Mucosa of descending colon (tissue), 3 donors: Measurements from ENCODE around the gene ORAI3. TPM values are rescaled to one million over a fixed set of nuclear protein-coding genes. Genes with fewer than 3 reads are reported as not detected.
A peak's percentile ranks its signal among the peaks of the same experiment; 100 is the strongest.

Experiments used
- ATAC-seq: fragments of 200-7000 bp; cut with Tn5 transposase; one replicate; pipeline ENCODE4 v1.9.1; 2020; ENCODE audit warnings: mild to moderate bottlenecking, moderate library complexity
- DNase-seq, 3 donors: peaks; one replicate each; pipeline ENCODE4 v3.0.0-alpha.2; 2020
- H3K36me3 ChIP-seq: fragments of 200-600 bp; one replicate; pipeline ENCODE4 v1.8.0; 2021; ENCODE audit warnings: low read depth, mild to moderate bottlenecking
- H3K4me1 ChIP-seq: fragments of 200-600 bp; one replicate; pipeline ENCODE4 v1.8.0; 2021; ENCODE audit warnings: low read depth, mild to moderate bottlenecking
- H3K4me3 ChIP-seq: fragments of 200-600 bp; one replicate; pipeline ENCODE4 v1.8.0; 2021; ENCODE audit warnings: mild to moderate bottlenecking
- H3K9me3 ChIP-seq: fragments of 200-600 bp; one replicate; pipeline ENCODE4 v1.8.0; 2021; ENCODE audit warnings: mild to moderate bottlenecking
- intact Hi-C, 2 donors: fragments of 100-400 bp; cut with DNase I in 1 of 2; cut with micrococcal nuclease in 1 of 2; formaldehyde crosslinking; loops; one replicate each; pipeline versions ENCODE4 v1.11.0 to v1.11.1; 2022; cut with DNase I, micrococcal nuclease
- total RNA-seq, 3 donors: library from RNA; stranded (reverse); fragmentation: NEBNext Ultra II Directional in 2 of 3; extraction: Animal tissue kit (Norgen Biotek cat#: 25700) in 2 of 3; gene quantifications; one replicate each; pipeline versions ENCODE4 v1.2.1 to v1.2.4, GENCODE V29; 2021 to 2023
- TF ChIP-seq, protein P1 (sequence below): fragments of 200-600 bp; IDR thresholded peaks from one replicate; pipeline ENCODE4 v1.8.0; 2022; ENCODE audit warnings: antibody characterized with exemption, mild to moderate bottlenecking
- donor health status: DM: no; HTN: no; CAD: no; lungs with moderate emphysema.
- donor health status: DM: no; HTN: no; CAD: no.
- donor health status: DM: no; HTN: yes; CAD: no.

ORAI3 gene
- total RNA-seq, 3 donors from 2014 or later: 14.6 to 24.6 (median 15.4) TPM

GRCh38 chr16:30902029-30902972, 46.6 kb upstream of the ORAI3 start:
- TF ChIP-seq, protein P1, sequence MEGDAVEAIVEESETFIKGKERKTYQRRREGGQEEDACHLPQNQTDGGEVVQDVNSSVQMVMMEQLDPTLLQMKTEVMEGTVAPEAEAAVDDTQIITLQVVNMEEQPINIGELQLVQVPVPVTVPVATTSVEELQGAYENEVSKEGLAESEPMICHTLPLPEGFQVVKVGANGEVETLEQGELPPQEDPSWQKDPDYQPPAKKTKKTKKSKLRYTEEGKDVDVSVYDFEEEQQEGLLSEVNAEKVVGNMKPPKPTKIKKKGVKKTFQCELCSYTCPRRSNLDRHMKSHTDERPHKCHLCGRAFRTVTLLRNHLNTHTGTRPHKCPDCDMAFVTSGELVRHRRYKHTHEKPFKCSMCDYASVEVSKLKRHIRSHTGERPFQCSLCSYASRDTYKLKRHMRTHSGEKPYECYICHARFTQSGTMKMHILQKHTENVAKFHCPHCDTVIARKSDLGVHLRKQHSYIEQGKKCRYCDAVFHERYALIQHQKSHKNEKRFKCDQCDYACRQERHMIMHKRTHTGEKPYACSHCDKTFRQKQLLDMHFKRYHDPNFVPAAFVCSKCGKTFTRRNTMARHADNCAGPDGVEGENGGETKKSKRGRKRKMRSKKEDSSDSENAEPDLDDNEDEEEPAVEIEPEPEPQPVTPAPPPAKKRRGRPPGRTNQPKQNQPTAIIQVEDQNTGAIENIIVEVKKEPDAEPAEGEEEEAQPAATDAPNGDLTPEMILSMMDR: peak; percentile 58
- no peaks in the 10 kb centered on the region for H3K36me3 ChIP-seq

DNA sequence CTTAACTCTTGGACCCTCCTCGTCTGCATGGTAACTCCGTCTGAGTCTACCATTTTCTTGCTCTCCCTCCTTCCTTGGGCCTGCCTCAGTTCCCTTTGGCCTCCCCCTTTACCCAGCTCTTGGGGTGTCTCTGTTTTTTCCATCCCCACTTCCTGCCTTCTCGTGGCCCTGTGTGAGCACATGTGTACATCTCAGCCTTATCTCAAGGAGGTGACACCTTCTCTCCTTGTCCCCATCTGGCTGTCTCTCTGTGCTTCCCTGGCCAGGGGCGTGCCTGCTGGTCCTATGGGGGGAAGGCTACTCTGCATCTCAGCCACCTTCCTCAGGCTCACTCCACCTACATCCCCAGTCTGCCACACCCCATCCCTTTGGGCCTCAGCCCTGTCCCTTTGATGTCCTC, 45.9 kb upstream of the ORAI3 start:
- Histone ChIP-seq H3K4me3 (no peak overlapping the region), H3K36me3 (no peaks in the 10 kb centered on the region), H3K4me1 (peaks cover 3% of the 10 kb centered on the region), H3K9me3 (no peaks in the 10 kb centered on the region)
- intact Hi-C loops: no loop called here
- TF ChIP-seq, protein P1: no peak
- DNase-seq (no peak), ATAC-seq (peak; percentile 6)

More at GRCh38 chr16:30902029-30902972, 46.6 kb upstream of the ORAI3 start:
- DNase-seq (peak; percentile 70 to 87 (median 79)), ATAC-seq (peak; percentile 96)
- H3K4me3 ChIP-seq: peak overlapping the region; percentile 25
- no peaks in the 10 kb centered on the region for H3K9me3 ChIP-seq
- intact Hi-C loops: no loop called here
- peaks cover 3% of the 10 kb centered on the region for H3K4me1 ChIP-seq

DNA sequence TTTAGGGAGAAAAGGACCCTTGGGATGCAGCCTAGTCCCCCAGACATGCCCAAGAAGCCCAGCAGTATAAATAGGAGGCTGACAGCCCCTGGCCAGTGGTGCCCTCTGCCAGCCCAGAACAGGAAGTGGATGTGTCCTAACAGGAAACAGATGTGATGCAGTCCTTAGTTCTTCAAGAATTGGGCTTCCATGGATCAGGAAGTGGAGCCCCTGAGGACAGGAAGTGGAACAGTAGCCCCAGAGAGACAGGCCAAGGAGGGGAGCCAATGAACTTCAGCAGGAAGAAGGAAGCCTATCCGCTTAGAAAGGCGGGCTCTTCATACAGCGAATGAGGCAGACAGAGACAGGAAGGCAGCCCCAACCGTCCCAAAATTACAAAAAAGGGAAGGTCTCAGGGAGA, 45.3 kb upstream of the ORAI3 start:
- TF ChIP-seq, protein P1: no peak
- Histone ChIP-seq H3K4me3 (no peak overlapping the region), H3K4me1 (peaks cover 3% of the 10 kb centered on the region), H3K36me3 (no peaks in the 10 kb centered on the region), H3K9me3 (no peaks in the 10 kb centered on the region)
- DNase-seq: peak in 1 of 3 donors; percentile 24
- ATAC-seq: peak; percentile 10
- intact Hi-C loops: no loop called here

DNA sequence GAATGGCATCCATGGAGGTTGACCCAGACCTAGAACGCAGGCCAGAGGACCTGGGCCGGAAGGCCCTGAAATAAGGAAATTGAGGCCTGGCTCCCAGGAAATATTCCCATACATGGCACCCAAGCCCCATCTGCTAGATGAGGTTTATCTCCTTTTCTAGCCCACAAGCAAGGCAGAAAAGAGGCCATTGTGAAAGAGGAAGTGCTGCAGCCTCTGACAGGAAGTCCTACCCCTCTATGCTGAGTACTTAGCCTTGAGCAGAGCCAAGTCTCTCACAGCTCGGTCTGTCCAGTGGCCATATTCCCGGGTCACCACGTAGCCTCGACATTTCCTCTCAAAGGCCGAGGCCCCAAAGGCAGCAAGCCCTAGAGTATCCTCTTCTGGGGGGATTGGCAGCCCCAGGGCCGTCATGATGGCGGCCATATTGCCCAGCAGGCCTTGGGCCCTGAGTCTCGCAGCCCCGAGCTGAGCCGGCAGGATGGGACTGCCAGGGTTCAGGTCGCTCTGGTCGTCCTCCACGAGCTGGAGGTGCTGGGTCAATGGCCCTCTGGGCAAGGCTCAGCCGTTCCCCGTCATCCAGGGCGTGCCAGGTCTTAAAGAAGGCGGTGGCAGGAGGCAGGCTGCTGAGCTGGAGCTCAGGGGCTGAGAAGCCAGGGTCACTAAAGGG, 44.6 kb upstream of the ORAI3 start:
- H3K4me1 ChIP-seq: peaks cover 3% of the 10 kb centered on the region
- no peak for DNase-seq
- intact Hi-C loops: no loop called here
- H3K4me3 ChIP-seq: no peak overlapping the region
- ATAC-seq: no peak
- TF ChIP-seq, protein P1: no peak
- H3K36me3 ChIP-seq: no peaks in the 10 kb centered on the region
- H3K9me3 ChIP-seq: no peaks in the 10 kb centered on the region

GRCh38 chr16:30907064-30907463, 41.8 kb upstream of the ORAI3 start:
- no peak for ATAC-seq
- no peak for DNase-seq
- Histone ChIP-seq H3K4me1 (no peaks in the 10 kb centered on the region), H3K4me3 (no peak overlapping the region), H3K36me3 (no peaks in the 10 kb centered on the region), H3K9me3 (no peaks in the 10 kb centered on the region)
- TF ChIP-seq, protein P1: no peak
- intact Hi-C loops: no loop called here
